MM.1S (cell line): ENCODE measurements around the gene TSPAN9.

Experiments
- DNase-seq: peaks from one replicate; pipeline ENCODE4 v3.0.0-alpha.2; 2015
- H2AFZ ChIP-seq: fragments of 300-600 bp; sonication (generic); 2 replicates; pipeline ENCODE4 v1.6.0; 2016; ENCODE audit warnings: antibody characterized with exemption, low read length
- H3F3A ChIP-seq: fragments of 300-600 bp; sonication (generic); 2 replicates; pipeline ENCODE4 v1.6.1; 2016; ENCODE audit warnings: mild to moderate bottlenecking, antibody characterized with exemption, low read length, moderate library complexity, mixed read lengths; ENCODE audit not compliant: insufficient read depth
- H3K27ac ChIP-seq: fragments of 300-600 bp; sonication (generic); 2 replicates; pipeline ENCODE4 v1.5.1; 2016; ENCODE audit warnings: mild to moderate bottlenecking, low read length
- H3K27me3 ChIP-seq: fragments of 300-600 bp; sonication (generic); replicated peaks from 2 replicates; pipeline ENCODE4 v1.6.0; 2016; ENCODE audit warnings: low read length; ENCODE audit not compliant: insufficient read depth
- H3K36me3 ChIP-seq: fragments of 300-600 bp; sonication (generic); replicated peaks from 2 replicates; pipeline ENCODE4 v1.6.1; 2016; ENCODE audit warnings: mild to moderate bottlenecking, low read length, mixed read lengths; ENCODE audit not compliant: insufficient read depth
- H3K4me1 ChIP-seq: fragments of 300-600 bp; sonication (generic); 2 replicates; pipeline ENCODE4 v1.6.1; 2016; ENCODE audit warnings: low read length, mixed read lengths
- H3K4me2 ChIP-seq: fragments of 300-600 bp; sonication (generic); 2 replicates; pipeline ENCODE4 v1.6.0; 2016; ENCODE audit warnings: low read depth, low read length
- H3K4me3 ChIP-seq: fragments of 300-600 bp; sonication (generic); 2 replicates; pipeline ENCODE4 v1.5.1; 2016; ENCODE audit warnings: low read length, mixed read lengths
- H3K79me2 ChIP-seq: fragments of 300-600 bp; sonication (generic); 2 replicates; pipeline ENCODE4 v1.6.1; 2016; ENCODE audit warnings: mixed run types, low read length, mixed read lengths
- H3K9ac ChIP-seq: fragments of 300-600 bp; sonication (generic); 2 replicates; pipeline ENCODE4 v1.6.1; 2016; ENCODE audit warnings: low read length, mixed read lengths
- H3K9me2 ChIP-seq: fragments of 300-600 bp; sonication (generic); replicated peaks from 2 replicates; pipeline ENCODE4 v1.6.1; 2016; ENCODE audit warnings: mild to moderate bottlenecking, low read length, mixed read lengths; ENCODE audit not compliant: insufficient read depth
- H3K9me3 ChIP-seq: fragments of 300-600 bp; sonication (generic); replicated peaks from 2 replicates; pipeline ENCODE4 v1.6.1; 2016; ENCODE audit warnings: mild to moderate bottlenecking, low read length, mixed read lengths; ENCODE audit not compliant: insufficient read depth
- H4K20me1 ChIP-seq: fragments of 300-600 bp; sonication (generic); 2 replicates; pipeline ENCODE4 v1.6.1; 2016; ENCODE audit warnings: mild to moderate bottlenecking, low read length, moderate library complexity, mixed read lengths; ENCODE audit not compliant: insufficient read depth
- CTCF ChIP-seq: fragments of 300-600 bp; sonication (generic); IDR thresholded peaks from 2 replicates; pipeline ENCODE4 v1.5.1; 2016; ENCODE audit warnings: antibody characterized with exemption, low read length, mixed read lengths
- EZH2 ChIP-seq: fragments of 300-600 bp; sonication (generic); optimal IDR thresholded peaks from 2 replicates; pipeline ENCODE3; 2017; ENCODE audit warnings: low read depth, mild to moderate bottlenecking, antibody characterized with exemption, low read length, mixed read lengths
- EZH2phosphoT487 ChIP-seq: fragments of 300-600 bp; sonication (generic); IDR thresholded peaks from 2 replicates; pipeline ENCODE4 v1.6.1; 2018; ENCODE audit warnings: antibody characterized with exemption, low read length

The TSPAN9 gene

GRCh38 chr12:3330976-3331510 is 253.9 kb downstream of the TSPAN9 start:
- H4K20me1 ChIP-seq = no peaks in the 10 kb centered on the region
- H3K4me1 ChIP-seq = no peaks in the 10 kb centered on the region
- no peaks in the 10 kb centered on the region for H3K79me2 ChIP-seq
- H3K4me2 ChIP-seq = no peak overlapping the region
- H2AFZ ChIP-seq = no peak overlapping the region
- no peak overlapping the region for H3K9ac ChIP-seq
- H3K9me3 ChIP-seq = no peaks in the 10 kb centered on the region
- H3K9me2 ChIP-seq = no peaks in the 10 kb centered on the region
- no peaks in the 10 kb centered on the region for H3F3A ChIP-seq
- H3K36me3 ChIP-seq = no peaks in the 10 kb centered on the region
- H3K4me3 ChIP-seq = no peak overlapping the region
- H3K27me3 ChIP-seq = peaks cover 95% of the 10 kb centered on the region
- TF ChIP-seq CTCF (no peak), EZH2 (no peak), EZH2phosphoT487 (no peak)
- no peak overlapping the region for H3K27ac ChIP-seq
- DNase-seq = no peak

- no peaks in the 10 kb centered on the region for H4K20me1 ChIP-seq
- DNase-seq = no peak
- no peak overlapping the region for H3K4me3 ChIP-seq
- no peak overlapping the region for H3K27ac ChIP-seq
- H3K4me1 ChIP-seq = no peaks in the 10 kb centered on the region
- H3K9me2 ChIP-seq = no peaks in the 10 kb centered on the region
- H3K9ac ChIP-seq = no peak overlapping the region
- no peaks in the 10 kb centered on the region for H3F3A ChIP-seq
- H3K36me3 ChIP-seq = no peaks in the 10 kb centered on the region
- no peaks in the 10 kb centered on the region for H3K79me2 ChIP-seq
- H2AFZ ChIP-seq = no peak overlapping the region
- H3K27me3 ChIP-seq = peaks cover 95% of the 10 kb centered on the region
- H3K4me2 ChIP-seq = no peak overlapping the region
- TF ChIP-seq EZH2 = no peak
- no peak for TF ChIP-seq CTCF
- no peak for TF ChIP-seq EZH2phosphoT487
- no peaks in the 10 kb centered on the region for H3K9me3 ChIP-seq
Observed at GRCh38 chr12:3332188-3332587, 255.0 kb downstream of the TSPAN9 start.

DNA sequence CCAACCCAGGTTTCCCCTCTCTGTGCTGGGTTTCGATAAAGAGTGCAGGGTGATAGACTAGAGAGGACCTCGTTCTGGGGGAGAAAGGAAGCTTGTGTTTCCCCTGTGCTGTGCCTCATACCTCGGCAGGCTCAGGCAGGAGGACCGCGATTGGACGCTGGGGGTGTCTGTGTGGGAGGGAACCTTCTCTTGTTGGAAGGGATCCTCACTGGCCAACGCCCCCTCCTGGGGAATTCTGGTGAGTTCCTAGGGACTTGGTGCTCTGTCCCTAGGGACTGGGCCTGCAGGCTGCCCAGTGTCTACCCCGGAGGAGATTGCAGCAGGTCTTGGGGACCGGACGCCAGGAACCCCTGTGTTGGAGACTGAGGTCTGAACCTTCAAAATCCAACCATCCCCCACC is 256.4 kb downstream of the TSPAN9 start:
- no peak overlapping the region for H3K4me2 ChIP-seq
- TF ChIP-seq EZH2 = no peak
- TF ChIP-seq CTCF = no peak
- TF ChIP-seq EZH2phosphoT487 = no peak
- H3K9me3 ChIP-seq = no peaks in the 10 kb centered on the region
- H3K9ac ChIP-seq = no peak overlapping the region
- H3K36me3 ChIP-seq = no peaks in the 10 kb centered on the region
- H3K79me2 ChIP-seq = no peaks in the 10 kb centered on the region
- no peak overlapping the region for H2AFZ ChIP-seq
- H3K4me1 ChIP-seq = no peaks in the 10 kb centered on the region
- H3K4me3 ChIP-seq = no peak overlapping the region
- H4K20me1 ChIP-seq = no peaks in the 10 kb centered on the region
- no peak for DNase-seq
- peaks cover 94% of the 10 kb centered on the region for H3K27me3 ChIP-seq
- no peaks in the 10 kb centered on the region for H3F3A ChIP-seq
- no peak overlapping the region for H3K27ac ChIP-seq
- no peaks in the 10 kb centered on the region for H3K9me2 ChIP-seq
